T-helper 1 cell treated with Interleukin-12 subunit alpha and Interleukin-12 subunit beta and Interleukin-4 antibody, amounts not matched to agents 30 μg/mL and 1 μg/mL, for 36 hours (primary cell): Measurements from ENCODE around the gene NARS2.
"Not testable (repeated sequence)": the region's sequence is repeated elsewhere in the genome, so short reads cannot be mapped to it uniquely, and the experiment has no call there.

Experiments used
- H3K27ac Mint-ChIP-seq: one replicate; pipeline ENCODE4 v1.8.0; 2021; ENCODE audit warnings: mild to moderate bottlenecking, mixed read lengths
- H3K27me3 Mint-ChIP-seq: one replicate; pipeline ENCODE4 v1.8.0; 2021; ENCODE audit warnings: low read depth, mixed read lengths
- H3K36me3 Mint-ChIP-seq: one replicate; pipeline ENCODE4 v1.8.0; 2021; ENCODE audit warnings: low read depth, mixed read lengths
- H3K4me1 Mint-ChIP-seq: one replicate; pipeline ENCODE4 v1.8.0; 2021; ENCODE audit warnings: low read depth, mixed read lengths
- H3K4me3 Mint-ChIP-seq: one replicate; pipeline ENCODE4 v1.8.0; 2021; ENCODE audit warnings: mild to moderate bottlenecking, moderate library complexity, mixed read lengths
- H3K9me3 Mint-ChIP-seq: one replicate; pipeline ENCODE4 v1.8.0; 2021; ENCODE audit warnings: mixed read lengths

The NARS2 gene

DNA sequence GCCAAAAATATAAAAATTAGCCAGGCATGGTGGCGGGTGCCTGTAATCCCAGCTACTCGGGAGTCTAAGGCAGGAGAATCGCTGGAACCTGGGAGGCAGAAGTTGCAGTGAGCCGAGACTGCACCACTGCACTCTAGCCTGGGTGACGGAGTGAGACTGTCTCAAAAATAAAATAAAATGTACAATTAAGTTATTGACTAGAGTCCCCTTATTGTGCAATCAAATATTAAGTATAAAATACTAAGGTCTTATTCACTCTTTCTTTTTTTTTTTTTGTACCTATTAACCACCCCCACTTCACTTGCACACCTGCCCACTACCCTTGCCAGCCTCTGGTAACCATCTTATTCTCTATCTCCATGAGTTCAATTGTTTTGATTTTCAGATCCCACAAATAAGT lies 61.6 kb downstream of the NARS2 start:
- peaks cover 21% of the 10 kb centered on the region for H3K36me3 Mint-ChIP-seq
- H3K27ac Mint-ChIP-seq, H3K4me1 Mint-ChIP-seq, H3K27me3 Mint-ChIP-seq, H3K4me3 Mint-ChIP-seq: not testable (repeated sequence)
- H3K9me3 Mint-ChIP-seq: peaks cover 15% of the 10 kb centered on the region

DNA sequence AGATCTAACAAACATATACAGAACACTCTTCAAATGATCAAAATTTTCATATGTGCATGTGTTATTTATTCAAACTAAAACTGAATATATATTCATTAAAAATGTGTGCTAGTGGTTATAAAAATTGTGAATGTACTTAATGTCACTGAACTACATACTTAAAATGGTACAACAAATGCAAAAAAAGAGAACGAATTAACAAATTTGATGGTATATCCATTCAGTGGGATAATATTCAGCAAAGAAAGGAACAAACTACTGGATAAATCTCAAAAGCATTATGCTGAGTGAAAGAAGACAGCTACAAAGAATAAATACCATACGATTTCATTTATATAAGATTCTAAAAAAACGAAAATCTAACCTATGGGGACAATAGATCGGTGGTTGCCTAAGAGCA lies 64.1 kb downstream of the NARS2 start:
- H3K4me3 Mint-ChIP-seq: no peak overlapping the region
- H3K4me1 Mint-ChIP-seq: no peaks in the 10 kb centered on the region
- H3K36me3 Mint-ChIP-seq: peaks cover 23% of the 10 kb centered on the region
- peaks cover 15% of the 10 kb centered on the region for H3K9me3 Mint-ChIP-seq
- H3K27ac Mint-ChIP-seq: no peak overlapping the region
- H3K27me3 Mint-ChIP-seq: no peaks in the 10 kb centered on the region

DNA sequence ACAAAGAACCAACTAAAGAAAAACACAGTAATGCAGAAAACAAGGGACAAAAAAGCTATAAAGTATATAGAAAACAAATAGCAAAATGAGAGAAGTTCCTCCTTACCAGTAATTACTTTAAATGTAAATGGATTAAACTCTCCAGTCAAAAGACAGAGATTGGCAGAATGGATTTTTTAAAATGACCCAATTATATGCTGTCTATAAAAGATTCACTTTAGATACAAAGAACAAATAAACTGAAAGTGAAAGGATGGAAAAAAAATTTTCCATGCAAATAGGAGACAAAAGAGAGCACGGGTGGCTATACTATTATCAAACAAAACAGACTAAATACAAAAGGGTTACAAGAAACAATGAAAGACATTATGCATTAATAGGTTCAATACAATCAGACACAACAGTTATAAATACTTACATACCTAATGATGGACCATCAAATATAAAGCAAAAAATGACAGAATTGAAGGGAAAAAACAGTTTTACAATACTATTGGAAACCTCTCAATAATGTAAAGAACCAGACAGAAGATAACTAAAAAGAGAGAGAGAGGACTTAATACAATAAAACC lies 64.6 kb downstream of the NARS2 start:
- peaks cover 23% of the 10 kb centered on the region for H3K36me3 Mint-ChIP-seq
- no peak overlapping the region for H3K27ac Mint-ChIP-seq
- no peaks in the 10 kb centered on the region for H3K27me3 Mint-ChIP-seq
- H3K9me3 Mint-ChIP-seq: peaks cover 15% of the 10 kb centered on the region
- no peak overlapping the region for H3K4me3 Mint-ChIP-seq
- peaks cover 2% of the 10 kb centered on the region for H3K4me1 Mint-ChIP-seq

DNA sequence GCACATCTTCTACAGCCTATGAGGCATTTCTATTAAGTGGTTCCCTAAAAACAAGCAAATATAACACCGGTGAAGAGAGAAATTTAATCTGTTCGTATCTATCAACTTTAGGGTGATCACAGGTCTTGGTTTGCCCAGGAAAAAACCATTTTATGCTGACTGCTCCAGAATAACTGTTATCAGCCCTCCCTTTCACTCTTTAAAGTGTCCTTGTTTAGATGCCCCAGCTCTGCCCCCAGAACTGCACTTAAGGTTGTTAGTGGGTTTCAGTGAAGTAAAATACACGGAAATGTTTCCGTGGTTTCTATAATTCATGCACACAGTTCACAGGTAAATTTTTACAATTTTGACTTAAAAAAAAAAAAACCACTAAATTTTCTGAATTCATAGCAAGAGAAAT lies 70.0 kb downstream of the NARS2 start:
- H3K27ac Mint-ChIP-seq: no peak overlapping the region
- H3K4me1 Mint-ChIP-seq: peaks cover 17% of the 10 kb centered on the region
- no peak overlapping the region for H3K4me3 Mint-ChIP-seq

DNA sequence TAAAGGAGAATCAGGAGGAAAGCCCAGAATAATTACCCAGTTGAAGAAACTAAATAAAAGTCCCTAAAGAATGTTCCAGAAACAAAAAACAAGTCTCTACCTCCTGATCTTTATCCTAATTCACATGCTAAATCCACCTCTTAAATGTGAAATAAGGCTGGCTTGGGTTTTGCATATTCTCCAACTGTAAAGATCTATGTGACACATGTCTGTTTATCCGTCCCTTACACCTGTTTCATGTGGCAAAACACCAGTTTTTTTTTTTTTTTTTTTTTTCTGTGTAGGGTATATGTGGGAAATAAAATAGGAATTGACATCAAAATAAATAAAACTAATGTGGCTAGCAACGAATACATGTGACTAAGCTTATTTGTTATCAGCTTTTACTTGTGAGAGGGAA lies 70.5 kb downstream of the NARS2 start:
- Mint-ChIP-seq H3K27me3 (no peaks in the 10 kb centered on the region), H3K9me3 (no peaks in the 10 kb centered on the region), H3K36me3 (peaks cover 4% of the 10 kb centered on the region), H3K4me3 (no peak overlapping the region), H3K4me1 (peaks cover 17% of the 10 kb centered on the region), H3K27ac (peak overlapping the region; percentile 3)

More for the DNA sequence above, 70.0 kb downstream of the NARS2 start:
- Mint-ChIP-seq H3K27me3 (no peaks in the 10 kb centered on the region), H3K36me3 (peaks cover 8% of the 10 kb centered on the region), H3K9me3 (peaks cover 4% of the 10 kb centered on the region)

DNA sequence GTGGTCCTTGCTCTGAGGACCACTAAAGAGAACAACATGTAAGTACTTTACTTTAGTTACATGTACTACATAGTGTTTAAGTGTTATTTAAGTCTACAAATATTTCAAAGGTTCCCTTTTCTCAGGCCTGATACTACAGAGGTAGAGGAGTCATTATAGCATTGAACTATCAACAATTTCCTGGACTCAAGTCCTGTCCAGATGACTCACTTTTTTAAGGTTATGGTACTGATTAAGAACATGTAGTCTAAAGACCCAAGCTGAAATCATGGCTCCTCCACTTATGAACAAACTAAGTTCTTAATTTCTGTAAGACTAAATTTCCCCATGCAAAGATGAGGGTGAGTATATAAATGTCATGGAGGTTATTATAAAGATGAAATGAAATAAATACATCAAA lies 74.7 kb downstream of the NARS2 start:
- Mint-ChIP-seq H3K36me3 (peaks cover 2% of the 10 kb centered on the region), H3K27me3 (no peaks in the 10 kb centered on the region), H3K4me3 (no peak overlapping the region), H3K27ac (no peak overlapping the region), H3K4me1 (peaks cover 14% of the 10 kb centered on the region), H3K9me3 (no peaks in the 10 kb centered on the region)

DNA sequence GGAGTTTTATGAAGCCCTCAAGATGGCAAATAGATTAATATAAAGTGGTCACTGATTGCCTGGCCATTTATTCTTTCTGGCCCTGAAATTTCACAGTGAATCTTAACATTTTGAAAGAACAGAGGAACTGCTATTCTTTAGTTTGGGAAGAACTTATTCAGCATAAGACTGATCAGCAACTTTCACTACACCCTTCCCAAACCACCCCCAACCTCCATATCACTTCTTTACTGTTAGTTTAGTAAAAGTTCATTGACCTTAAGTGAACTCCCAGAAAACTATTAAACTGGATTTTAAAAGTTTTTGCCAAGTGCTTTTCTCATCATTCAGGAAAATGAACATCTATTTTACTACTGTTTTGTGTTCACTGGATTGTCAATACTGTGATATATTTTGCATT lies 77.4 kb downstream of the NARS2 start:
- Mint-ChIP-seq H3K4me3 (no peak overlapping the region), H3K27me3 (no peaks in the 10 kb centered on the region), H3K9me3 (no peaks in the 10 kb centered on the region), H3K4me1 (peaks cover 7% of the 10 kb centered on the region), H3K36me3 (peaks cover 4% of the 10 kb centered on the region), H3K27ac (no peak overlapping the region)

DNA sequence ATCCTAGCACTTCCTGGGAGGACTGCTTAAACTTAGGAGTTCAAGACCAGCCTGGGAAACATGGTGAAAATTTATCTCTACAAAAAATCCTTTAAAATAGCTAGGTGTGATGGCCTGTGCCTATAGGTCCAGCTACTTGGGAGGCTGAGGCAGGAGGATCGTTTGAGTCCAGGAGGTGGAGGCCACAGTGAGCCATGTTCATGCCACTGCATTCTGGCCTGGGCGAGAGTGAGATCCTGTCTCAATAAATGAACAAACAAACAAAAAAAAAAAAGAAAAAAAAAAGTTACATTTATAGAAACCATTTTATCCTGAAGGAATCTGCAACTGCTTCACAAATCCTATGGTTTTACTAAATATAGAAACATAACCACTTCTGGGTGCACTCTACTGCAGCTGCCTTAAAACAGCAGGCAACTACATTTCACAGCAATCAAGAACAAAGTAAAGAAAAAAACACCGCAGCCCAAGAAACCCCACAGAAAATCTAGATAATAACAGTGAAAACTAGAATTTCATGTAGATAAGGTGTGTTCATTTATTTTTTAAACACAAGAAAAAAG lies 81.2 kb downstream of the NARS2 start:
- peaks cover 9% of the 10 kb centered on the region for H3K36me3 Mint-ChIP-seq
- H3K27me3 Mint-ChIP-seq: no peaks in the 10 kb centered on the region
- no peaks in the 10 kb centered on the region for H3K4me1 Mint-ChIP-seq
- no peaks in the 10 kb centered on the region for H3K9me3 Mint-ChIP-seq
- no peak overlapping the region for H3K27ac Mint-ChIP-seq
- no peak overlapping the region for H3K4me3 Mint-ChIP-seq

DNA sequence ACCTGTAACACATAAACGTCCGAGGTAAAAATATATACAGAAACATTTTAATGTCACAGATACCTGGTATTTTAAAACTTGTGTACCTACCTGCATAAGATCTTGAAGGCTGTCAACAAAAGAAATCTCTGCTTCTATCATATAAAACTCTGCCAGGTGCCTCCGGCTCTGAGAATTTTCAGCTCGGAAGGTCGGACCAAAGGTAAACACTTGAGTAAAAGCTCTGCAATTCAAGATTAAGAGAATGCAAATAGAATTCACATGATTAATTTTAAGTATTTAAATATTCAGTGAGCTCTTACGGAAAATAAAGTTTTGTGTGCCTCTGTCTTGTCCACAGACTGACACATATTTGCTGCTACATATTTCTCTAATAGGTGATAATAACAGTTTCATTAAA lies 81.7 kb downstream of the NARS2 start:
- no peaks in the 10 kb centered on the region for H3K9me3 Mint-ChIP-seq
- peaks cover 9% of the 10 kb centered on the region for H3K36me3 Mint-ChIP-seq
- no peak overlapping the region for H3K4me3 Mint-ChIP-seq
- H3K4me1 Mint-ChIP-seq: no peaks in the 10 kb centered on the region
- H3K27ac Mint-ChIP-seq: no peak overlapping the region
- no peaks in the 10 kb centered on the region for H3K27me3 Mint-ChIP-seq

DNA sequence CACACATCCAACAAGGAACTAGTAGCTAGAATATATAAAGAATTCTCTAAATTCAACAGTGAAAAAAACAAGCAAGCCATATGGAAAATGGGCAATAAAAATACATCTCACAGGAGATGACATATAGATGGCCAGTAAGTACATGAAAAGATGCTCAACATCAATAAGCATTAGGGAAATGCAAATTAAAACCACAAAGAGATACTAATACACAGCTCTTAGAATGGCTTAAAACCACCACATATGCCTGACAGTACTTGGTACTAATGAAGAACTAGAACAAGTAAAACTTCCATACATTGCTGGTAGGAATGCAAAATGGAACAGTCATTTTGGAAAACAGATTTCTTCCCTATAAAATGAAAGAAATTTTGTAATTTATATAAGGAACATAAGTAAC lies 85.5 kb downstream of the NARS2 start:
- H3K9me3 Mint-ChIP-seq: no peaks in the 10 kb centered on the region
- H3K36me3 Mint-ChIP-seq: peaks cover 18% of the 10 kb centered on the region

DNA sequence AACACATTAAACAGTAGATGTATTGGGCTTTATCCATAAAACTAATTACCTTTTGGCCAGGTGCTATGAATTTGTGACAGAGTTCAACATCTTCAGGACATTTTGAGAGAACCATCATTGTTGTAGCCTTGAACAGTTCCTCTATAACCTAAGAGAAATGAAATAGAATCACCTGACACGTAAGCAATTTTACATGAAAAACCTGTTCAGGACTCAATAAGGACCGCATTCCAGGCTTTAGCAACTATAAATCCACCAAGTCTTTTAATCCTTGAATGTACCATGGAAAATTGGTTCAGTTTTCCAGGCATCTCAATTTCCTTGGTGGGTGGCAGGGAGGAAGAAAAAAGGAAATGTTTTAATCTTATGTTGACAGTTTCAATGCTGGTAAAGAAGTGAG lies 96.1 kb downstream of the NARS2 start:
- Mint-ChIP-seq H3K27me3 (no peaks in the 10 kb centered on the region), H3K4me1 (no peaks in the 10 kb centered on the region), H3K4me3 (no peak overlapping the region), H3K27ac (no peak overlapping the region), H3K9me3 (no peaks in the 10 kb centered on the region), H3K36me3 (peaks cover 17% of the 10 kb centered on the region)

More for the DNA sequence above, 85.5 kb downstream of the NARS2 start:
- Mint-ChIP-seq H3K4me3 (no peak overlapping the region), H3K27ac (no peak overlapping the region), H3K27me3 (no peaks in the 10 kb centered on the region), H3K4me1 (peaks cover 2% of the 10 kb centered on the region)

DNA sequence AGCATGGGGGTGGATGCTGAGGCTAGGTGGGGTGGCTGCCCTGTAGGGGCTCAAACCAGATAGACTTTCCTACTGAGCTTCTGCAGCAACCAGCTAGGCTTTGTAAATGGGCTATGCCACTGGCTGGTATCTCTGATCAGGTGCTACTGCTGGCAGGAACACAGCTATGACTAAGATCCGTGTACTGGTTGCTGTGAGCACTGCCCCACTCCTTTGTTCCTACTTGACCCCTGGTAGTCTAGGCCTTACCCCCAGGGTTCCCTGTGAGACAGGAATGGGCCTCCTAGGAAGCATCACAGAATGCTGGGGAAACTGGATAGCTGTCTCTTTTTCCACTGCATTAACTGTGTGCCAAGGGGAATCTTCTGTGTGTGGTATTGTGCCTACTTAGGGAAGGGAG lies 98.6 kb downstream of the NARS2 start:
- Mint-ChIP-seq H3K36me3 (peaks cover 26% of the 10 kb centered on the region), H3K9me3 (peaks cover 4% of the 10 kb centered on the region), H3K4me1 (peaks cover 4% of the 10 kb centered on the region), H3K4me3 (no peak overlapping the region), H3K27ac (no peak overlapping the region), H3K27me3 (no peaks in the 10 kb centered on the region)

DNA sequence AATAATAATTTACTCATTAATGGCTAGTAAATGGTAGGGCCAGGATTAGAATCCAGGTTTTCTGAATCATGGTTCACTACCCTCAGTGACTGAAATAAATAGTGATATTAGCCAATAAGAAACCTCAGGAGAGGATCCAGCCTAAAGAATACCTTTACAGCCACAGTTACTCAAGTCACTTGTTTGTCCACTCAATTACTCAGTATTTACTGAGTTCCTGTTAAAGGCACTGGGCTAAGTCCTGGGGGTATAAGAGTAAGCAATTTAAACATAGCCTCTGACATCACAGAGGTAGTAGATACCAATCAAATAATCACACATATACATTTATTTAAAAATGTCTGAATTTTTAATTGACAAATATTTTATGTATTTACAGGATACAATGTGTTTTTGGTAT lies 100.2 kb downstream of the NARS2 start:
- Mint-ChIP-seq H3K4me3 (no peak overlapping the region), H3K27ac (no peak overlapping the region), H3K36me3 (peaks cover 26% of the 10 kb centered on the region), H3K9me3 (peaks cover 4% of the 10 kb centered on the region), H3K27me3 (no peaks in the 10 kb centered on the region), H3K4me1 (peaks cover 8% of the 10 kb centered on the region)

DNA sequence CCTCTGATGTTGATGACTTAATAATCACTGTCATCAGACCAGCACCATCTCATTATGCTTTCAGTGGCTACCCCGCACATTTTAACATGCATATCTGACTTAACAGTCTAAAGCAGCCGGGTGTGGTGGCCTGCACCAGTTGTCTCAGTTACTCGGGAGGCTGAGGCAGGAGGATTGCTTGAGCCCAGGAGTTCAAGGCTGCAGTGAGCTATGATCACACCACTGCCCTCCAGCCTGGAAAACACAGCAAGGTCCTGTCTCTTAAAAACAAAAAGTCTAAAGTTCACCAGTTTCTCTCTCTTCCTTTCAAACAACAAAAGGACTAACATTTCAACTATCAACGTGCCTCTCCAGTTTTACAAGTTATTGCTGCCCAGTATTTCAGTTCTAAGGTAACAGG lies 101.8 kb downstream of the NARS2 start:
- Mint-ChIP-seq H3K9me3 (peaks cover 4% of the 10 kb centered on the region), H3K4me3 (no peak overlapping the region), H3K27me3 (no peaks in the 10 kb centered on the region), H3K4me1 (peaks cover 10% of the 10 kb centered on the region), H3K27ac (no peak overlapping the region), H3K36me3 (peaks cover 26% of the 10 kb centered on the region)

DNA sequence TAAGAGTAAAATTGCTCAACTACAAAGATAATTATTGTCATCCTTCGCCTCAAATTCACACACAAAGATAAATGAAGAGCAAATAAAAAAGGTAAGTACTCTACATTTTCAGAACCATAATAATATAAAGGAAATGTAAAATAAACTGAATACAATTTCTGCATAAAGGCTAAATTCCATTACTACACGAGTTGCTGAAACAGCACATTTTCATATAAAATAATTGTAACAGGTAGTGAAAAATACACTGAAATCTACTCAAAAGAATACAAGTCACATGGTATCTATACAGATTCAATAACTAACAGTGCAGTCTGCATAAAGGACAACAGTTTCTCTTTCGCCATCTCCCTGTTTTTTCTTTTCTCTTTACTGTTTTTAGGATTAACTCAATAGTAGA lies 102.3 kb downstream of the NARS2 start:
- peaks cover 4% of the 10 kb centered on the region for H3K9me3 Mint-ChIP-seq
- H3K36me3 Mint-ChIP-seq: peaks cover 22% of the 10 kb centered on the region
- no peak overlapping the region for H3K27ac Mint-ChIP-seq
- H3K27me3 Mint-ChIP-seq: no peaks in the 10 kb centered on the region
- no peak overlapping the region for H3K4me3 Mint-ChIP-seq
- H3K4me1 Mint-ChIP-seq: peaks cover 10% of the 10 kb centered on the region
